Embryonic facial prominence (tissue), 1 donor: ENCODE measurements around the gene GRHPR.
"Not testable (repeated sequence)": the region's sequence is repeated elsewhere in the genome, so short reads cannot be mapped to it uniquely, and the experiment has no call there.

ENCODE experiments used
- DNase-seq: peaks from one replicate; pipeline ENCODE4 v3.0.0-alpha.2; 2016; ENCODE audit errors: extremely low spot score

GRHPR gene

GRCh38 chr9:37421914-37422288, 595 bp upstream of the GRHPR start:
- no peak for DNase-seq

GRCh38 chr9:37423508-37423907, 1.0 kb downstream of the GRHPR start:
- DNase-seq = no peak

- no peak for DNase-seq
Measured at GRCh38 chr9:37424204-37424685, 1.7 kb downstream of the GRHPR start.

GRCh38 chr9:37424686-37425297, 2.3 kb downstream of the GRHPR start:
- DNase-seq = no peak

GRCh38 chr9:37425298-37425752, 2.8 kb downstream of the GRHPR start:
- no peak for DNase-seq

GRCh38 chr9:37426431-37426830, 3.9 kb downstream of the GRHPR start:
- not testable (repeated sequence) for DNase-seq

- DNase-seq = no peak
Measured at GRCh38 chr9:37426846-37427245, 4.3 kb downstream of the GRHPR start.

GRCh38 chr9:37428345-37428744, 5.8 kb downstream of the GRHPR start:
- no peak for DNase-seq

- DNase-seq = no peak
Measured at GRCh38 chr9:37429441-37430285, 7.2 kb downstream of the GRHPR start.

GRCh38 chr9:37430841-37431597, 8.5 kb downstream of the GRHPR start:
- no peak for DNase-seq

- no peak for DNase-seq
Measured at GRCh38 chr9:37432020-37432419, 9.5 kb downstream of the GRHPR start.

GRCh38 chr9:37433867-37434371, 11.4 kb downstream of the GRHPR start:
- DNase-seq = no peak

GRCh38 chr9:37436540-37436939, 14.0 kb downstream of the GRHPR start:
- no peak for DNase-seq

GRCh38 chr9:37437010-37437409, 14.5 kb downstream of the GRHPR start:
- DNase-seq = no peak

- no peak for DNase-seq
Measured at GRCh38 chr9:37437621-37438020, 15.1 kb downstream of the GRHPR start.

- no peak for DNase-seq
Measured at GRCh38 chr9:37438359-37438758, 15.9 kb downstream of the GRHPR start.

- DNase-seq = no peak
Measured at GRCh38 chr9:37441776-37442370, 19.4 kb downstream of the GRHPR start.

GRCh38 chr9:37442556-37442955, 20.1 kb downstream of the GRHPR start:
- DNase-seq = no peak

- no peak for DNase-seq
Measured at GRCh38 chr9:37443566-37443965, 21.1 kb downstream of the GRHPR start.

GRCh38 chr9:37444890-37445289, 22.4 kb downstream of the GRHPR start:
- no peak for DNase-seq

- DNase-seq = no peak
Measured at GRCh38 chr9:37445832-37446231, 23.3 kb downstream of the GRHPR start.

- DNase-seq = no peak
Measured at GRCh38 chr9:37446401-37446800, 23.9 kb downstream of the GRHPR start.
